NCI-H1694 treated with DMSO at 0.1 percent for 48 hours (cell line): ENCODE measurements around the gene IL24.
"Not testable (repeated sequence)": the region's sequence is repeated elsewhere in the genome, so short reads cannot be mapped to it uniquely, and the experiment has no call there.

ENCODE experiments used
- DNase-seq: peaks from one replicate; lab custom pipeline; 2025; lab: John Stamatoyannopoulos, UW

Gene IL24

GRCh38 chr1:206904423-206905142 lies 7.3 kb downstream of the IL24 start:
- no peak for DNase-seq

- no peak for DNase-seq
These were observed 8.3 kb downstream of the IL24 start for GRCh38 chr1:206905295-206906164.

GRCh38 chr1:206907304-206907991 lies 10.2 kb downstream of the IL24 start:
- no peak for DNase-seq

- no peak for DNase-seq
These were observed 10.8 kb downstream of the IL24 start for GRCh38 chr1:206908038-206908437.

GRCh38 chr1:206909161-206909882 lies 12.1 kb downstream of the IL24 start:
- peak; percentile 22 for DNase-seq

- no peak for DNase-seq
These were observed 12.7 kb downstream of the IL24 start for GRCh38 chr1:206909883-206910318.

GRCh38 chr1:206911064-206911663 lies 13.9 kb downstream of the IL24 start:
- peak; percentile 58 for DNase-seq

- peak; percentile 77 for DNase-seq
These were observed 15.3 kb downstream of the IL24 start for GRCh38 chr1:206912445-206913095.

GRCh38 chr1:206913766-206914537 lies 16.7 kb downstream of the IL24 start:
- no peak for DNase-seq

GRCh38 chr1:206915030-206915735 lies 17.9 kb downstream of the IL24 start:
- DNase-seq: no peak

- no peak for DNase-seq
These were observed 18.9 kb downstream of the IL24 start for GRCh38 chr1:206916000-206916709.

GRCh38 chr1:206918076-206918475 lies 20.8 kb downstream of the IL24 start:
- DNase-seq: no peak

- DNase-seq: no peak
These were observed 24.6 kb downstream of the IL24 start, which contains the start of gene FCMR for GRCh38 chr1:206921772-206922265. TSS of gene FCMR (minus strand) at chr1:206921941. CDS start at chr1:206921854, 87 bp downstream.

- DNase-seq: no peak
These were observed 25.3 kb downstream of the IL24 start for GRCh38 chr1:206922524-206922923.

- no peak for DNase-seq
These were observed 26.0 kb downstream of the IL24 start for GRCh38 chr1:206923009-206923960.

- not testable (repeated sequence) for DNase-seq
These were observed 26.8 kb downstream of the IL24 start for GRCh38 chr1:206923961-206924557.

- no peak for DNase-seq
These were observed 27.4 kb downstream of the IL24 start for GRCh38 chr1:206924592-206925105.
